Loucy (cell line): ENCODE measurements around the gene BCAP29.

Experiments
- H2AFZ ChIP-seq: fragments of 200-600 bp; sonication (generic); 2 replicates; pipeline ENCODE4 v1.6.0; 2016; ENCODE audit warnings: antibody characterized with exemption, mild to moderate bottlenecking, low read length, moderate library complexity
- H3F3A ChIP-seq: fragments of 200-600 bp; 2 replicates; pipeline ENCODE4 v1.6.0; 2016; ENCODE audit warnings: antibody characterized with exemption, low read depth, mild to moderate bottlenecking
- H3K27me3 ChIP-seq: fragments of 200-600 bp; sonication (generic); 2 replicates; pipeline ENCODE4 v1.6.1; 2014; ENCODE audit warnings: low read length, mild to moderate bottlenecking; ENCODE audit not compliant: insufficient read depth, poor library complexity, severe bottlenecking
- H3K36me3 ChIP-seq: fragments of 200-600 bp; sonication (generic); 2 replicates; pipeline ENCODE4 v1.6.1; 2016; ENCODE audit warnings: low read length; ENCODE audit not compliant: insufficient read depth
- H3K4me1 ChIP-seq: fragments of 200-600 bp; sonication (generic); 2 replicates; pipeline ENCODE4 v1.5.1; 2014; ENCODE audit warnings: low read length, mild to moderate bottlenecking; ENCODE audit not compliant: insufficient read depth, poor library complexity, severe bottlenecking
- H3K4me2 ChIP-seq: fragments of 200-600 bp; sonication (generic); 2 replicates; pipeline ENCODE4 v1.6.0; 2014; ENCODE audit warnings: antibody characterized with exemption, low read length, low read depth, mild to moderate bottlenecking; ENCODE audit not compliant: poor library complexity, severe bottlenecking
- H3K4me3 ChIP-seq: fragments of 200-600 bp; sonication (generic); 2 replicates; pipeline ENCODE4 v1.5.1; 2014; ENCODE audit warnings: low read length, mild to moderate bottlenecking, mixed read lengths; ENCODE audit not compliant: poor library complexity, severe bottlenecking
- H3K79me2 ChIP-seq: fragments of 200-600 bp; sonication (generic); 2 replicates; pipeline ENCODE4 v1.6.1; 2014; ENCODE audit warnings: low read length; ENCODE audit not compliant: insufficient read depth
- H3K9ac ChIP-seq: fragments of 200-600 bp; sonication (generic); 2 replicates; pipeline ENCODE4 v1.6.0; 2014; ENCODE audit warnings: mild to moderate bottlenecking, low read depth, low read length, moderate library complexity; ENCODE audit not compliant: poor library complexity, severe bottlenecking
- H3K9me2 ChIP-seq: fragments of 200-600 bp; sonication (generic); replicated peaks from 2 replicates; pipeline ENCODE4 v1.6.1; 2016; ENCODE audit warnings: low read depth, low read length, mixed read lengths
- H3K9me3 ChIP-seq: fragments of 200-600 bp; sonication (generic); 2 replicates; pipeline ENCODE4 v1.6.1; 2014; ENCODE audit warnings: mild to moderate bottlenecking, antibody characterized with exemption, low read length, low read depth; ENCODE audit not compliant: insufficient read depth
- H4K20me1 ChIP-seq: fragments of 200-600 bp; sonication (generic); 2 replicates; pipeline ENCODE4 v1.6.0; 2014; ENCODE audit warnings: antibody characterized with exemption, low read length, mild to moderate bottlenecking; ENCODE audit not compliant: insufficient read depth, poor library complexity, severe bottlenecking
- CTCF ChIP-seq: fragments of 200-600 bp; sonication (generic); conservative IDR thresholded peaks from 2 replicates; pipeline ENCODE4 v1.5.1; 2014; ENCODE audit warnings: mild to moderate bottlenecking, antibody characterized with exemption, low read length
- EZH2phosphoT487 ChIP-seq: fragments of 200-600 bp; IDR thresholded peaks from 2 replicates; pipeline ENCODE4 v1.6.1; 2018; ENCODE audit warnings: antibody characterized with exemption, mild to moderate bottlenecking, moderate library complexity, borderline replicate concordance

The BCAP29 gene

GRCh38 chr7:107667341-107667740 is 87.3 kb downstream of the BCAP29 start:
- Histone ChIP-seq H4K20me1 (no peaks in the 10 kb centered on the region), H3K36me3 (no peaks in the 10 kb centered on the region), H3K9me3 (no peaks in the 10 kb centered on the region)

GRCh38 chr7:107668296-107668695 is 88.2 kb downstream of the BCAP29 start:
- Histone ChIP-seq H3K4me1 (no peaks in the 10 kb centered on the region), H3K27me3 (no peaks in the 10 kb centered on the region), H3K36me3 (no peaks in the 10 kb centered on the region), H3K4me3 (no peak overlapping the region), H2AFZ (no peak overlapping the region), H3K4me2 (no peak overlapping the region), H3K79me2 (no peaks in the 10 kb centered on the region), H3F3A (no peaks in the 10 kb centered on the region), H3K9me2 (no peaks in the 10 kb centered on the region), H3K9me3 (no peaks in the 10 kb centered on the region), H4K20me1 (no peaks in the 10 kb centered on the region), H3K9ac (no peak overlapping the region)
- TF ChIP-seq CTCF = no peak
- no peak for TF ChIP-seq EZH2phosphoT487

More at GRCh38 chr7:107667341-107667740, 87.3 kb downstream of the BCAP29 start:
- no peaks in the 10 kb centered on the region for H3K79me2 ChIP-seq
- no peaks in the 10 kb centered on the region for H3K9me2 ChIP-seq
- no peak overlapping the region for H3K9ac ChIP-seq
- no peaks in the 10 kb centered on the region for H3F3A ChIP-seq
- H3K4me3 ChIP-seq = no peak overlapping the region
- H3K4me1 ChIP-seq = no peaks in the 10 kb centered on the region
- no peak overlapping the region for H3K4me2 ChIP-seq
- no peak for TF ChIP-seq EZH2phosphoT487
- H2AFZ ChIP-seq = no peak overlapping the region
- H3K27me3 ChIP-seq = no peaks in the 10 kb centered on the region
